Mammary epithelial cell (primary cell): ENCODE data around the gene TMEM132D.

Experiments
- EZH2 ChIP-seq: IDR thresholded peaks from 2 replicates; pipeline ENCODE4 v1.6.1; 2012; ENCODE audit warnings: low read length, inconsistent platforms, borderline replicate concordance
- TF ChIP-seq, protein P1 (sequence below), 2 donors: IDR thresholded peaks in 1 of 2; conservative IDR thresholded peaks in 1 of 2; 2 replicates each; pipeline ENCODE4 v1.5.1; 2011 to 2012; ENCODE audit warnings: inconsistent platforms in 2 of 2, low read length in 2 of 2, mild to moderate bottlenecking in 2 of 2, control low read depth in 1 of 2, low read depth in 1 of 2; ENCODE audit not compliant: insufficient read depth in 1 of 2; ENCODE audit errors: extremely low read depth in 1 of 2

DNA sequence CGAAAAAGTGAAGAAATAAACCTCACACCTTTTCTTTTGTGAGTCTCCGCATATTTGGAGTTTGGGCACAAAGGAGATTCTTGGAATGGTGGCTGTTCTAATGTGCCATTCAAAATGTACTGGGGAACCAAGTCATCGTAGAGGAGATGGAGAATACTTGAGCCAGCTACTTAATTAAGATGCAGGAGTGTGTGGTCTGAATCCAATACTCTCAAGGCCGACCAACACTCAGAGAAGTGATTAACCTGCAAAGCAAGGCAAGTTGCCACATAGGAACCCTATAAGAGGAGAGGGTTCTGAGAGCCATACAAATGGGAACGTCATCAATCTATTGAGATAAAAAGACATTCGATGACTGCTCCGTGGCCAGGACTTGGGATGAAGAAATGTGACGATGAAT is 603.8 kb downstream of the TMEM132D start:
- TF ChIP-seq, protein P1, sequence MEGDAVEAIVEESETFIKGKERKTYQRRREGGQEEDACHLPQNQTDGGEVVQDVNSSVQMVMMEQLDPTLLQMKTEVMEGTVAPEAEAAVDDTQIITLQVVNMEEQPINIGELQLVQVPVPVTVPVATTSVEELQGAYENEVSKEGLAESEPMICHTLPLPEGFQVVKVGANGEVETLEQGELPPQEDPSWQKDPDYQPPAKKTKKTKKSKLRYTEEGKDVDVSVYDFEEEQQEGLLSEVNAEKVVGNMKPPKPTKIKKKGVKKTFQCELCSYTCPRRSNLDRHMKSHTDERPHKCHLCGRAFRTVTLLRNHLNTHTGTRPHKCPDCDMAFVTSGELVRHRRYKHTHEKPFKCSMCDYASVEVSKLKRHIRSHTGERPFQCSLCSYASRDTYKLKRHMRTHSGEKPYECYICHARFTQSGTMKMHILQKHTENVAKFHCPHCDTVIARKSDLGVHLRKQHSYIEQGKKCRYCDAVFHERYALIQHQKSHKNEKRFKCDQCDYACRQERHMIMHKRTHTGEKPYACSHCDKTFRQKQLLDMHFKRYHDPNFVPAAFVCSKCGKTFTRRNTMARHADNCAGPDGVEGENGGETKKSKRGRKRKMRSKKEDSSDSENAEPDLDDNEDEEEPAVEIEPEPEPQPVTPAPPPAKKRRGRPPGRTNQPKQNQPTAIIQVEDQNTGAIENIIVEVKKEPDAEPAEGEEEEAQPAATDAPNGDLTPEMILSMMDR (conservative IDR thresholded peaks at IDR 0.05 in 1 of 2, IDR thresholded peaks at IDR 0.05 in 1 of 2; ENCODE audit: extremely low read depth in 1 of 2, insufficient read depth in 1 of 2, low read depth in 1 of 2, low read length in 2 of 2), result no peak
- no peak for TF ChIP-seq EZH2
